ENCODE data around the gene BTBD16. TPM values are rescaled to one million over a fixed set of nuclear protein-coding genes. Genes with fewer than 3 reads are reported as not detected.

Gene BTBD16
- total and polyA plus RNA-seq, 2 of the 13 experiments (the other 11 are each of a cell fraction or from before 2014, with no cell fraction given): 5.0 to 11.9 TPM

DNA sequence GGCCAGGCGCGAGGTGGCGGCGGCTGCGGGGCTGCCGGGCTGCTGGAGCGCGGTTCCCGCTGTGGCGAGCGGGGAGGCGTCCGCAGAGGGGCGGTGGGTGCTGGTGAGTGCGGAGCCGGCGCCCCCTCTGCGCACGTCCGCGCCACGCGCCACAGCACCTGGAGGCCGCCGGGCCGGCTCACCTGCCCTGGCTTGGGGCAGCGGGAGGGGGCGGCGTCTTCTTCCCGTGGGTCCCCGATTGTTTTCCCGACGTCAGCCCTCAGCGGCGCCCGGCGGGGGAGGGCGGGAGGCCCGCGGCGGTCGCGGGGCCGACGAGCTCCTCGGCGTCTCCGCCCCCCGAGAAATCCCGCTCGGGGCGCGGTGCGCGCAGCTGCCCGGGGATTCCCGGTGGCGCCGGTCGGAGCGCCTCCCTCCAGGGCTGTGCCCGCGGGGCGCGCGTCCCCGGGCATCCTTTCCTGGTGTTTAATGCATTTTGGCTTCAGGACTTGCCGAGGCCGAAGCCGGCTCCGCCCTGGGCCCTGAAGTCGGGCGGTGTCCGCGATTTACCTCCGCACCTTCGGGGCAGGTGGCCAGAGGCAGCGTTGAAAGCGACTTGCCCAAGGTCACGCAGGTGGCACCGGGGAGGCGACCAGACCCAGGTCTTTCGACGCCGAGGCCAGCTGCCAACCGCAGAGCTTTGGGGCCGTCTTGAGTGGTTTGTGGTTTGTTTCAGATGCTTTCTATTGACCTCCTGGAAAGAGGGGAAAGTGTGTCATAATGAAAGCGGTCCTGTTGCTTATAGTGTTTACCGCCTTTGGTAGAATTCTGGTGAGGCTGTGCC is 104.0 kb downstream of the BTBD16 start (continued):
- TF ChIP-seq TFE3 (CRISPR knock-in tag; IDR thresholded peaks at IDR 0.05) (no peak), SP4 (CRISPR knock-in tag; IDR thresholded peaks at IDR 0.05) (0 out of 2 replicates have a peak, but pooled peaks have one; percentile 40), E2F2 (CRISPR knock-in tag; IDR thresholded peaks at IDR 0.05; ENCODE audit: borderline replicate concordance) (no peak), ZNF256 (CRISPR knock-in tag; conservative IDR thresholded peaks at IDR 0.05) (no peak), FOXO1 (CRISPR knock-in tag; IDR thresholded peaks at IDR 0.05) (peak; percentile 2; the same call in 1 of the 2 replicates), ATF1 (CRISPR knock-in tag; IDR thresholded peaks at IDR 0.05) (no peak), HIVEP1 (CRISPR knock-in tag; IDR thresholded peaks at IDR 0.05) (peak; percentile 65), MXD3 (CRISPR knock-in tag; IDR thresholded peaks at IDR 0.05) (0 out of 2 replicates have a peak, but pooled peaks have one; percentile 34), MLLT10 (CRISPR knock-in tag; IDR thresholded peaks at IDR 0.05) (no peak), ZNF703 (CRISPR knock-in tag; IDR thresholded peaks at IDR 0.05; ENCODE audit: borderline replicate concordance) (no peak), ZNF577 (CRISPR knock-in tag; IDR thresholded peaks at IDR 0.05; ENCODE audit: borderline replicate concordance, low read depth) (no peak), ZFY (CRISPR knock-in tag; IDR thresholded peaks at IDR 0.05) (peak; percentile 30; the same call in 1 of the 2 replicates), FOXA3 (CRISPR knock-in tag; IDR thresholded peaks at IDR 0.05) (no peak), ZNF232 (CRISPR knock-in tag; IDR thresholded peaks at IDR 0.05; ENCODE audit: borderline replicate concordance) (no peak), NFIC (IDR thresholded peaks at IDR 0.05; ENCODE audit: low read length) (no peak), FOSL2 (CRISPR knock-in tag; IDR thresholded peaks at IDR 0.05) (no peak), HOXA7 (CRISPR knock-in tag; IDR thresholded peaks at IDR 0.05) (no peak), RBM22 (optimal IDR thresholded peaks at IDR 0.05; ENCODE audit: low read length) (no peak), ZNF737 (CRISPR knock-in tag; IDR thresholded peaks at IDR 0.05; ENCODE audit: borderline replicate concordance) (no peak), MTA1 (CRISPR knock-in tag; IDR thresholded peaks at IDR 0.05; ENCODE audit: borderline replicate concordance) (peak; percentile 44; the same call in 1 of the 2 replicates), PPARG (CRISPR knock-in tag; conservative IDR thresholded peaks at IDR 0.05) (no peak), KMT2A (CRISPR knock-in tag; IDR thresholded peaks at IDR 0.05) (peak; percentile 85), RELA (CRISPR knock-in tag; IDR thresholded peaks at IDR 0.05) (no peak), RBM39 (IDR thresholded peaks at IDR 0.05; ENCODE audit: low read depth, low read length, poor library complexity, severe bottlenecking) (no peak), ZNF607 (CRISPR knock-in tag; IDR thresholded peaks at IDR 0.05; ENCODE audit: borderline replicate concordance) (peak; percentile 69; the same call in 1 of the 2 replicates), SMARCE1 (IDR thresholded peaks at IDR 0.05; ENCODE audit: borderline replicate concordance) (no peak)
- TF ChIP-seq, protein P1, sequence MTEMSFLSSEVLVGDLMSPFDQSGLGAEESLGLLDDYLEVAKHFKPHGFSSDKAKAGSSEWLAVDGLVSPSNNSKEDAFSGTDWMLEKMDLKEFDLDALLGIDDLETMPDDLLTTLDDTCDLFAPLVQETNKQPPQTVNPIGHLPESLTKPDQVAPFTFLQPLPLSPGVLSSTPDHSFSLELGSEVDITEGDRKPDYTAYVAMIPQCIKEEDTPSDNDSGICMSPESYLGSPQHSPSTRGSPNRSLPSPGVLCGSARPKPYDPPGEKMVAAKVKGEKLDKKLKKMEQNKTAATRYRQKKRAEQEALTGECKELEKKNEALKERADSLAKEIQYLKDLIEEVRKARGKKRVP (CRISPR knock-in tag; IDR thresholded peaks at IDR 0.05): no peak

Measured in HepG2 (cell line).